GM18907 (cell line): Measurements from ENCODE around the gene RFESD.
A peak's percentile ranks its signal among the peaks of the same experiment; 100 is the strongest.

Experiments
- ATAC-seq: cut with Tn5 transposase; IDR thresholded peaks from one replicate; pipeline ENCODE4 v1.9.1; 2021; ENCODE audit warnings: mild to moderate bottlenecking, moderate library complexity; ENCODE audit not compliant: unreplicated experiment

RFESD gene

DNA sequence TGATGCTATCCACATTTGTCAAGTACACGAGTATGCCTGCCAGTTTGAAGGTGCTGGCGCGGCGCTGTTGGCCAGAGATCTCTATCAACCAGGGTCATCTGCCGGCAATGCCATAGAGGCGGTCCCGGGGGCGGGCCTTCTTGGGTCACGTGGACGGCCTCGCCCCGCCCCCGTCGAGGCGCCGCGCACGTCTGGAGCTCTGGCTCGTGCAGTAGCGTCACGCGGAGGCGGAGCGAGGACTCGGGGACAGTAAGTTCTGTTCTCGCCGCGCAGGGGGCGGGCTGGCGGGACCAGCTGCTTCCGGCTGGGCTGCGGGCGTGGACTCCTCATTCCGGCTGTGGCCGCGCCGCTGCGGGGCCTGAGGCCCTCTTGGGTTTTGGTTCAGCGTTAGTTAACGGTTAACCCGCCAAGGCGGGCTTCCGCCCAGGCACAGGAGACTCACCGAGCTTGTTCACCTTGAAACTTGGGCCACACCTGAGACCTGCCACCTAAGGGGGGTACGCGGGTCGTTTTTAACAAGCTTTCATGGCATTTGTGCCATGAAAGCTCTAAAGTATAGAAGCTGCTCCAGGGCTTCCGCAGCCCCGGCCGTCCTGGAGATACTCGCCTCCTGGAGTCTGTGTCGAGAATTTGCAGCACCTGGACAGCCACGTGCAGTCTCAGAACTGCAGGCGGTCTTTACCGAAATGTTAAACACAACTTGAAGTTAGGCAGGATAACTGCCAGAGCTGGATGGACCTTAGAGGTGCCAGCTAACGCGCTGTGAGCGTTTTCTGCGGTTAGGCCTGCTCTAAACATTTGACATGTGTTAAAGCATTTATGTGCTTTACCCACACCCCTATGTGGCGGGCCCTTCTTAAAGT is at the start of gene RFESD:
Gene RFESD, plus strand, starts transcription at position 209 of the 863 bp plus-strand sequence. CDS start 5,495 bp downstream, outside the sequence.
- peak; percentile 98 for ATAC-seq

DNA sequence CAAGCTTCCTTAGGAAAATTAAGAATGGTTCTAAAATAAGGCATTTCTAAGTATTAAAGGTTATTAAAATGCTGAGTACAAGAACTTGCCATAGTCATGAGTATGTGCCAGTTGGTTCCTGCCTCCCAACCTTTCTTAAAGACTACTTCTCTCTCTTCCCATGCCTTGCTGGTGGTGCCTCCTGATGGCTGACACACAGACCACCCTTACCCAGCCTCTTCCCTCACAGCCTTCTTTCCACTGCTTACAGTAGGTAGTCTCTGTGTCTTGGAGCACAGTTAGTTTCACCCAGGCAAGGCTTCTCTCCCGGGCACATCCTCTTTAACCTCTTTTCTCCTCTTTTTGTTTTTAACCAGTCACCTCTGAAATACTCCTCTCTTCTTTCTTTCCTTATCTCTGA is 47.3 kb upstream of the RFESD start:
- ATAC-seq, result no peak

DNA sequence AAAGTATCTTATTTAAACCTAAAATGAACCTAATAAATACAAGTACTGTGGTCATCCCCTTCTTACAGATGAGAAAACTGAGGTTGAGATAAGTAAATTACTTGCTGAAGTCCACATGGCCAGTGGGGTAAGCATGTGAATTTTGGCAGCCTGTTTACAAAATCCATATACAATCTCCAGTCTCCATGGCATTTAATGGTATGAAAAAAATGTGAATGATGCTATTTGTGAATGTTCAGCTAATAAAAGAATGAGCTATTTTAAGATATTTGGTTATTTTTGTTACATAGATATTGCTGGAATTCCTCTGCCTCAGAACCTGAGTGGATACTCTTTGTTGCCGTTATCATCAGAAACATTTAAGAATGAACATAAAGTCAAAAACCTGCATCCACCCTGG is 46.0 kb upstream of the RFESD start:
- no peak for ATAC-seq

DNA sequence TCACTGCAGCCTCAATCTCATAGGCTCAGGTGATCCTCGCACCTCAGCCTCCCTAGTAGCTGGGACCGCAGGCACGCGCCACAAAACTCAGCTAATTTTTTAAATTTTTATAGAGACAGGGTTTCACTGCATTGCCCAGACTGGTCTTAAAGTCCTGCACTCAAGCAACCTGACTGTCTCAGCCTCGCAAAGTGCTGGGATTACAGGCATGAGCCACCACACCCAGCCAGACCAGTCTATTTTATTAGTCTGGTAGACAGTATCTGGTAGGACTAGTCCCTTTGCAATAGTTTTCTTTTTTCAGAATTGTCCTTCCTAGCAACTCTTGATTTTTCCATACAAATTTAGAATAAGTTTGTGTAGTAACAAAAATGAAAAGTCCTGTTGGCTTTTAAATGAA is 40.8 kb upstream of the RFESD start:
- ATAC-seq, result no peak

DNA sequence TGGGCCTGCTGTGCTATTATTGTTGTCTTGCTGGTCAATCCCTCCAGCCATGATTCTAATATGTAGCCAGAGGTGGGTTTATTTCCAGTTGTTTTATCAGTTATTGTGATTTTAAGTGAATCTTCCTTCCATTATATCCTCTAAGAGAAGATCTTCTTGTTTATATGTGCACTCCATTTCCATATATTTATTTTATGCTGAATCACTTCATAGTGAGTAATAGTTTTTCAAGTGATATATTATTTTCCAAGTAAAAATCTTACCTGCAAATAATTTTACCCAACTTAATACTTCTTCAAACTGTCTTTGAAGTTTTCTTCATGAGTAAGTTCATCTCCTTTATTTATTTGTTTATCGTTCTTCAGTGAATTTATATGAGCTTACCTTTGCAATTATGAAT is 40.2 kb upstream of the RFESD start:
- ATAC-seq, result no peak

DNA sequence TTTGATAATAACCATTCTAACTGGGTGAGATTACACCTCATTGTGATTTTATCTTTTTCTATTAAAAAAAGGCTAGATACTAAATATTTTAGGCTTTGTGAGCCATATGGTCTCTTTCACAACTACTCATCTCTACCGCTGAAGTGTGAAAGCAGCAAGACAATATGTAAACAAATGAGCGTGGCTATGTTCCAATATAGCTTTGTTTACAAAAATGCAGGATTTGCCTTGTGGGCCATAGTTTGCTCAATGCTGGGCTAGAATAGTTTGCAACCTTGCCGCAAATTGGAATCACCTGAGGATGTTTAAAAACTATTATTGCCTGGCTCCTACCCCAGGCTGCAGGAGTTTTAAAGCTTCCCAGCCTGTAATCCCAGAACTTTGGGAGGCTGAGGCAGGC is 36.9 kb upstream of the RFESD start:
- ATAC-seq, result no peak

DNA sequence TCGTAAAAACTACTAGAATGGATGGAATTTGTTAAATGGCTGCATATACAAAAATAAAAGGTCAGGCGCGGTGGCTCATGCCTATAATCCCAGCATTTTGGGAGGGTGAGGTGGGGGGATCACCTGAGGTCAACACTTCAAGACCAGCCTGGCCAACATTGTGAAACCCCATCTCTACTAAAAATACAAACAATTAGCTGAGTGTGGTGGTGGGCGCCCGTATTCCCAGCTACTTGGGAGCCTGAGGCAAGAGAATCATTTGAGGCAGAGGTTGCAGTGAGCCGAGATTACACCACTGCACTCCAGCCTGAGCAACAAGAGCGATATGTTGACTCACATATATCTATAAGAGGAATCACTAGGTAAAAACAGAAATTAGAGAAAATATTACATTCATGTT is 36.0 kb upstream of the RFESD start:
- no peak for ATAC-seq

DNA sequence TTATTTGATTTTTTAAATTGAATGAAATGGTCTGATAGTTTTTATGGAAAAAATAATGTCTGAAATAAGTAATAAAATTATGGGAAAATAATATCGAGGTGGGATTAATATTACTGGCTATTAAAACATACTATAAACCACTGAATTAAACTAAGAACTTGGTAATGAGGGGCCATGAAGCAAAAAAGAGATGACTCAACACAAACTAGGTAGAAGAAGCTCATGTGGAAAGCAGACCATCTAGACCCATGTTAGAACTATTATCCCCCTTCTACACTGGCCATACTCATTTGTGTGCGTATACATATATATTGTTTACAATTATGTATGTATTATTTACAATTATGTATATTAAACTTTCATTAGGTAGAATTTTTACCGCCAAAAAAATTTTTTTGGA is 35.2 kb upstream of the RFESD start:
- no peak for ATAC-seq

DNA sequence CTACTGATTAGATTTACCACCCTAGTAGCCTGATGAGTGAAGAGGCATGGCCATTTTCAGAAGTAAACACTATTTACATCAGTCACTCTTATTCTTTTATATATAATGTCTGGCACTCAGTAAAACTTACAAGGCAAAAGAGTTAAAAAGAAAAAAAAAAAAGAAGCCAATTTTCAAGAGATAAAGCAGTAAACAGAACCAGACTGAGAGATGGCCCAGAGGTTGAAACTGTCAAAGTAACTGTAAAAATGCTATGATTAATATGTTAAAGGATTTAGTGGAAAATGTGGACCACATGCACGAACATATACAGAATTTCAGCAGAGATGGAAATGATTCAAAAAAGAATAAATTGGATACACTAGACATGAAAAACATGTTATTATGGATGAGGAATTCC is 33.1 kb upstream of the RFESD start:
- ATAC-seq, result no peak

DNA sequence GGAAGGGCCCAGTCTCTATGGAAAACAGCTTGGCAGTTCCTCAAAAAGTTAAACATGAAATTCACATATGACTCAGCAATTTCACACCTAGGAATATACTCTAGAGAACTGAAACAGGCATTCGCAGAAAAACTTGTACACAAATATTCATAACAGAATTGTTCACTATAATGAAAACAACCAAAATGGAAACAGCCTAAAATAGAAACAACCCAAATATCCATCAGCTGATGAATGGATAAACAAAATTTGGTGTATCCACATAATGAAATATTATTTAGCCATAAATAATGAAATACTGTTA is 31.5 kb upstream of the RFESD start:
- no peak for ATAC-seq

DNA sequence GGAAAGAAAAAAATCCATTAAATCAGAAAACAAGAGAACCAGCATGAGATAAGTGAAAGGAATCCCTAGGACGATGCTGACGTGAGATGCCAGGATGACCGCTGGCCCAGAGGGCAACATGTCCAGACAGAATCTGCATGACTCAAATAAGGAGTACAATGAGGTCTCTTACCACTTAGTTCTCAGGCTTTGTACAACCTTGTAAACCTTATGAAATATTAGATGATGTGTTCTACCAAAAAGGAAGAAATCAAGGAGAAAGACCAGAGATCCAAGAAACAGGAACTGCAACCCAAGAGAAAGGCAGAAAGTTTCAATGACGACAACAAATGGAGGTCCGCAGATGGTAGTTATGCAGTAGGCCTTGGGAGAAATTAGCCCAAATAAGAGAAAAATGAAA is 29.5 kb upstream of the RFESD start:
- no peak for ATAC-seq

DNA sequence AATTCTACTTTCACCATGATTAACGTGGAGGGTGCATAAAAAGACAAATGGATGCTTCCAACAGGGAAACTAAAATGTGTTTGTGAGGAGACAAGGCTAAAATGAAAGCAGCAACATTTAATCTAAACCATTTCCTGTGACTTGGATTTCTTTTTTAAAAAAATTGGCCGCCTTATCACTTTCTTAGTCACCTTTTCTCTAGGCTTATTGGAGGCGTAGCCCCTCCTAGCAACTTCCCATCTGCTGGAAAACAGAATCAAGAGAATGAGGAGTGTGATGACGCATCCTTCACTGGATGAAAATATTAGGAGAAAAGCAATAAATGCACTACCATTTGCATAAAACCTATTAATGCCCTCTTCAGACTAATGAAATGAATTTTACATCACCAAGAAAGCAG is 27.5 kb upstream of the RFESD start:
- no peak for ATAC-seq

DNA sequence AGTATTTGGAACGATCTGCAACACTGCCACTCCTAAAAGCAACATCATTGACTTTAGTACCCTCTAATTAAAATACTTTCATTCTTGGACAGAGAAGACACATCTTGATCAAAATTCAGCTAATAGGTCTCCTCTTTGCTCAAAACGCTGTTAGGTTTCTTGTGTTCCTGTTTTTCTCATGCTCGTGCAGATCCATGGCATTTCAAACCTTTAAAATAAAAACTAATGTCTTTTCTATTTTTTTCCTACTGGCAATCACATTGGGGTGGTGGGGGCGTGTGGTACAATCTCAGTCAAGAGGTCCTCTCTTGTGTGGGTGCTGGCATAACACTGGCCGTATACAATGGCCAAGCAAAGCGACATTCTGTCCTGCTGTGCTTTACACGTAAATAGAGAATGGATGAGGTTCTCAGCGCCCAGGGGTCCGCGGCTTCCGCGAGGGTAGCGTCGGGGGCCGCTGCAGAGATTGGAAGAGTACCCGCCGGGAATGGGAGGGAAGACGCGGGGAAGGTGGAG is 27.0 kb upstream of the RFESD start:
- no peak for ATAC-seq

DNA sequence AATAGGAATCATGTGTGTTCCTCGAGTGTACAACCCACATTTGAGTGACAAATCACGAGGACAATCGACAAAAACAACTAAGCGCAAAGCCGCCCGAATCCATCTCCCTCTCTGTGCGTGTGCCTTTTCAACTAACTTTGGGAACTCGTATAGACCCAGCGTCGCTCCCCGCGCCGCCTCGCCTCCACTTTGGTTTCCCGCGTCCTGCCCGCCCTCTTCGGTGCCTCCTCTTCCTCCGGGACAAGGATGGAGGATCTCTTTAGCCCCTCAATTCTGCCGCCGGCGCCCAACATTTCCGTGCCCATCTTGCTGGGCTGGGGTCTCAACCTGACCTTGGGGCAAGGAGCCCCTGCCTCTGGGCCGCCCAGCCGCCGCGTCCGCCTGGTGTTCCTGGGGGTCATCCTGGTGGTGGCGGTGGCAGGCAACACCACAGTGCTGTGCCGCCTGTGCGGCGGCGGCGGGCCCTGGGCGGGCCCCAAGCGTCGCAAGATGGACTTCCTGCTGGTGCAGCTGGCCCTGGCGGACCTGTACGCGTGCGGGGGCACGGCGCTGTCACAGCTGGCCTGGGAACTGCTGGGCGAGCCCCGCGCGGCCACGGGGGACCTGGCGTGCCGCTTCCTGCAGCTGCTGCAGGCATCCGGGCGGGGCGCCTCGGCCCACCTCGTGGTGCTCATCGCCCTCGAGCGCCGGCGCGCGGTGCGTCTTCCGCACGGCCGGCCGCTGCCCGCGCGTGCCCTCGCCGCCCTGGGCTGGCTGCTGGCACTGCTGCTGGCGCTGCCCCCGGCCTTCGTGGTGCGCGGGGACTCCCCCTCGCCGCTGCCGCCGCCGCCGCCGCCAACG is 26.3 kb upstream of the RFESD start, which contains the start of gene GPR150:
Gene GPR150, plus strand, starts transcription at position 58 of the 840 bp plus-strand sequence. Its CDS starts 189 bp downstream, at position 247.
- ATAC-seq, result peak; percentile 67

DNA sequence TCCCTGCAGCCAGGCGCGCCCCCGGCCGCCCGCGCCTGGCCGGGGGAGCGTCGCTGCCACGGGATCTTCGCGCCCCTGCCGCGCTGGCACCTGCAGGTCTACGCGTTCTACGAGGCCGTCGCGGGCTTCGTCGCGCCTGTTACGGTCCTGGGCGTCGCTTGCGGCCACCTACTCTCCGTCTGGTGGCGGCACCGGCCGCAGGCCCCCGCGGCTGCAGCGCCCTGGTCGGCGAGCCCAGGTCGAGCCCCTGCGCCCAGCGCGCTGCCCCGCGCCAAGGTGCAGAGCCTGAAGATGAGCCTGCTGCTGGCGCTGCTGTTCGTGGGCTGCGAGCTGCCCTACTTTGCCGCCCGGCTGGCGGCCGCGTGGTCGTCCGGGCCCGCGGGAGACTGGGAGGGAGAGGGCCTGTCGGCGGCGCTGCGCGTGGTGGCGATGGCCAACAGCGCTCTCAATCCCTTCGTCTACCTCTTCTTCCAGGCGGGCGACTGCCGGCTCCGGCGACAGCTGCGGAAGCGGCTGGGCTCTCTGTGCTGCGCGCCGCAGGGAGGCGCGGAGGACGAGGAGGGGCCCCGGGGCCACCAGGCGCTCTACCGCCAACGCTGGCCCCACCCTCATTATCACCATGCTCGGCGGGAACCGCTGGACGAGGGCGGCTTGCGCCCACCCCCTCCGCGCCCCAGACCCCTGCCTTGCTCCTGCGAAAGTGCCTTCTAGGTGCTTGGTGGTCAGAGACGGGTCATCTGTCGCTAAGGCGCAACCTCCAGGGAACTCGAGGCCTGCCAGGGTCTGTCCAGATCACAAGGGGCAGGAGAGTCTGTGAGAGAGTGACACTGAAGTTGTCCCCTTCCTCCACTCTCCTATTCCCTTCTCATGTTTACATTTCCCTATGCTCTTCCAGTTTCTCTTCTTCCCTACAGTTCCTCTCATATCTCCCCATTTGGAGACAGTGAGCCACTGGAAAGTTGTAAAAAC is 25.4 kb upstream of the RFESD start:
- peak; percentile 55 for ATAC-seq

DNA sequence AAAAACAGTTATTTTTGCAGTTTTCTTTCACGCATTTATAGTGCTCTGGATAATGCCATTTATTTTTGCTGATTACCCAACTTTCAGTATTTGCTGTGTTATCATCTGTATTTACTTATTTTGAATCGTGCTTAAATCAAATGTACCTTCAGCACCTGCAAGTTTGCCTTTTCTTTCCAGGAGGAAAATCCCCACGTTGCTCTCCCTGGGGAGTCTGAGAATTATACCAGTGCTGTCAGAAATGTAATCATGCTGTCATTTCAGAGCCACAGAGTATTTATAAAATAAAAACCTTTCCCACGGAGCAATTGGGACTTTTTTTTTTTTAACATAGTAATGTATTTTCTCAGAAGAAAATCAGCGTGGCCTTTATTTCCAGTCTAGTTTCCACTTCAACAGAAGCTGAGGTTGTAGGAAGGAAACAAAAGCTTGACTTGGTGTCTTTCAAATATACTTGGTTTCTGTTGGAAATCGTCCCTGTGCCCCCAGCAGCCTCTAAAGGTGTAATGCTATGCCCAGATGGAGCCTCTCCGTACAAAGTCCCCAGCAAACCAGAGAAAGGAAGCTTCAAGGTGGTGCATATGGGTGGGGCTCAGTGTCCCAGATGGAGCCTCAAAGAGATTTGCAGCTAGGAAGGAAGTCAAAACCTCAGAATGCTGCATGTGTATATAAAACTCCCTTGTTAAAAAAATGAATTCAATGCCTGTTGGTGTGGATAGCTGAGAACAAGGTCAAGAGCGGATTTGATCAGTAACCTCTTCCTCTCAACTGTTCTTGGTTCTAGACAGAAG is 24.5 kb upstream of the RFESD start:
- ATAC-seq, result no peak

DNA sequence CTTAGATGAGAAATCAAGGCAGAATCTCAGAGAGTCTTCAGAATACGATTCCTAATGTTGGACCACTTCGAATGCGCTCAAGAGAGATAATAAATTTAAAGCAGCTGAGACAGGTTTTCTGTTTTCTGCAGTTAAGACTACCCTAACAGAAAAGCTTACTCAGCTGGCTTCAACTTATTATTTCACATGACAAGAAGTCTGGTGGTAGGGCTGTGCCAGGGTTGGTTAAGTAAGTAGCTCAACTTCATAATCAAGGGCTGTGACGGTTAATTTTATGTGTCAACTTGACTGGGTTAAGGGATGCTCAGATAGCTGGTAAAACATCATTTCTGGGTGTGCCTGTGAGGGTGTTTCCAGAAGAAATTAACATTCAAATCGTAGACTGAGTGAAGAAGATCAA is 22.9 kb upstream of the RFESD start:
- no peak for ATAC-seq

DNA sequence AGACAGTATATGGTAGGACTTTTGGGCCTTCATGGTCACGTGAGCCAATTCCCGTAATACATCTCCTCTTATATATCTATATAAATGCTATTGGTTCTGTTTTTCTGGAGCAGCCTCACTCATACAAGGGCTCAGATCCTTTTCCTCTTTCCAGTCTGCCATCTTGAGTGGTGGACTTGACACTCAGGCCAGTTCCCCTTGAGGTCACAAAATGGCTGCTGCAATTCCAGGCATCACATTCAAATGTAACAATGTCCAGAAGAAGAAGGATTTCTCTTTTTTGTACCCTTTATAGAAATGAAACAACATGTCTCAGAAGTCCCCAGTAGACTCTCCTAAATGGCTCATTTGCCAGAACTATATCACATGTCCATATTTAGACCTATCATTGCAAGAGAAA is 22.2 kb upstream of the RFESD start:
- no peak for ATAC-seq

DNA sequence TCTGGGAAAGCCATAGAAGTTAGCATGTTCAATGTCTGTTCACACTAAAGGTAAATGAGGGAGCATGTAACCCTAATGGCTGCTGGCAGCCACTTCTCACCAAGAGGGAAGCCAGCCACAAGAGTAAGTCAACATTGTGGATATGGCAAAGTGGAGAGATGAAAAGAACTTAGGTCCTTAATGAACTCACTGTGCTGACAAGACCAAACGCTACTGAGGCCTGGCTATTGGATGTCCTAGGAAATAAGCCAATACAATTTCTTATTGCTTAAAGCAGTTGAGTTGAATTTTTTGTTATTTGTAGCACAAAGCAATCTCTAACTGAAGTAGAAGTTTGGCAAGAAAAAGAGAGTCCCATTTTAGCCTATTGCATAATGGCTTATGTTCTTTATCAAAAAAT is 19.9 kb upstream of the RFESD start:
- no peak for ATAC-seq
